ENCODE data around the gene ITGA7.

ITGA7 gene

DNA sequence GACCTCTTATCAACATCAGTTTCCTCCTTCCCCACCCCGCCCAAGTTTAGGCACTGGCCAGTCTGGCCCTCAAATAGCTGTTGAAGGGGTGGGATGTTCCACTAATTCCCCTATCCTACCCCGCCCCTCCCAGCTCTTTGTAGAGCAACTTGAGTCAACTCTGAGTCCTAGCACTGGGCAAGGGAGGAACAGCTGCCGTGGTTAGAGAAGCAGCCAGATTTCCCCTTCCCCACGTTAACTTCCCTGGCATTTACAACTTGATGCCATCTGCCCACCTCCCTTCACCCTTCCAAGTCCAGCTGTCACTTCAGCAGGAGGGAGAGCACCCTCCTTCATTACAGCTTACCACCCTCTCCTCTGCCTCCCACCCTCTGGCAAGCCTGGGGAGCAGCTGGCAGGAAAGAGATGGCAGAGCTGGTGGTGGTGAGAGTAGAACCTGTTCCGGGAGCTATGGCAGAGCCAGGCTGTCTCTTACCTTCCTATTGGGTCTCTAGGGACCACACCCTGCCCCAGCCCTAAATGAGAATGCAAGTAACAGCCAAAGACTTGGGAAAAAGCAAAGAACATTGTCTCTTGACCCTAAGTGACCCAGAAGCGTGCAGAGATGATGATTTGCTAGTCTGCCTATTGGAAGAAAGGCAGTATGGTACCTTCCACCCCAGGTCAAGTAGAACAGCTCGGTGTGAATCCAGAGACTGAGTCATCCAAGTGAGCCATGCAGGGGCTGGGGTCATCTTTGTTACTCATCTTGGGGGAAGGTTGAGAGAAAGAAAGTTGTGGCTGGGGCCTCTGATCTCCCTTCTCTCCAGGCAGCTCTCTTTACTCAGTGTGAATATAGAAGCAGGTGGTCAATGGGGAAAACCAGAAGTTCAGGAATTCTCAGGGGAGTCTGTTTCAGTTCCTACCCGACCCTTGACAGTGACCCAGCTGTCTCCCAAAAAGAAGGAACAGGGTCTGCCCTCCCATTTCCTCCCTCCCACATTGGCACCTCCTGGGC lies 9.6 kb upstream of the ITGA7 start:
- DNase-seq (ENCODE audit: extremely low spot score), result no peak
- CTCF ChIA-PET, result interaction anchor here (1.2 to 3.7 kb wide), 3 partner anchors 8 to 20 kb away, joined by 3 to 17 read pairs (median 10); no protein-coding TSS in a partner anchor
- POLR2A ChIA-PET, result interaction anchor here (0.6 to 5.4 kb wide), 5 partner anchors 11 to 471 kb away, joined by 3 to 30 read pairs (median 3); partner anchors contain the start of gene CD63
- TF ChIP-seq L3MBTL2 (conservative IDR thresholded peaks at IDR 0.05) (no peak), FOXM1 (IDR thresholded peaks at IDR 0.05; ENCODE audit: borderline replicate concordance) (no peak), TARDBP (IDR thresholded peaks at IDR 0.05) (no peak), SP1 (IDR thresholded peaks at IDR 0.05) (no peak), HDGF (IDR thresholded peaks at IDR 0.05; ENCODE audit: borderline replicate concordance) (no peak), ZNF384 (IDR thresholded peaks at IDR 0.05) (no peak), ARNT (IDR thresholded peaks at IDR 0.05) (no peak), LEF1 (IDR thresholded peaks at IDR 0.05; ENCODE audit: borderline replicate concordance) (no peak), NFRKB (IDR thresholded peaks at IDR 0.05) (no peak), BHLHE40 (IDR thresholded peaks at IDR 0.05; ENCODE audit: borderline replicate concordance) (no peak), SUZ12 (IDR thresholded peaks at IDR 0.05) (no peak)
- TF ChIP-seq, protein P1, sequence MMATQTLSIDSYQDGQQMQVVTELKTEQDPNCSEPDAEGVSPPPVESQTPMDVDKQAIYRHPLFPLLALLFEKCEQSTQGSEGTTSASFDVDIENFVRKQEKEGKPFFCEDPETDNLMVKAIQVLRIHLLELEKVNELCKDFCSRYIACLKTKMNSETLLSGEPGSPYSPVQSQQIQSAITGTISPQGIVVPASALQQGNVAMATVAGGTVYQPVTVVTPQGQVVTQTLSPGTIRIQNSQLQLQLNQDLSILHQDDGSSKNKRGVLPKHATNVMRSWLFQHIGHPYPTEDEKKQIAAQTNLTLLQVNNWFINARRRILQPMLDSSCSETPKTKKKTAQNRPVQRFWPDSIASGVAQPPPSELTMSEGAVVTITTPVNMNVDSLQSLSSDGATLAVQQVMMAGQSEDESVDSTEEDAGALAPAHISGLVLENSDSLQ (IDR thresholded peaks at IDR 0.05), result no peak

DNA sequence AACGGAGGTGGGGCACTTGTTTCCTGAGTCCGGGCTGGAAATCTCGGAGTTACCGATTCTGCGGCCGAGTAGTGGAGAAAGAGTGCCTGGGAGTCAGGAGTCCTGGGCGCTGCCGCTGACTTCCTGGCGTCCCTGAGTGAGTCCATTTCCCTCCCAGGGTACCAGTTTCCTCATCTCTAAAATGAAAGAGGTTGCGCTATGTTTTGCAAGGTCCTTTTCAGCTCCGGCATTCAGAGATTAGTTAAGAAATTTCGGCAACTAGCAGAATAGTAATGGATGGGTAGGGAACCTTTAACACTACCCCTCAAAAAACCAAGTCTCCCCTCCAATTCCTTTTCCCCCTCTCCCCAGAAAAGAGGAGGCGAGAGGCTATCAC lies 8.9 kb upstream of the ITGA7 start:
- ChIA-PET POLR2A (interaction anchor here (0.9 to 5.4 kb wide), 6 partner anchors 8 to 35 kb away, joined by 3 to 30 read pairs (median 6); partner anchors contain the start of gene CD63), CTCF (interaction anchor here (1.6 to 3.7 kb wide), 3 partner anchors 8 to 21 kb away, joined by 6 to 17 read pairs (median 10); no protein-coding TSS in a partner anchor)
- TF ChIP-seq FOXA1 (IDR thresholded peaks at IDR 0.05), result no peak
- no peak for TF ChIP-seq SUZ12 (IDR thresholded peaks at IDR 0.05)
- TF ChIP-seq ELF4 (IDR thresholded peaks at IDR 0.05), result no peak
- no peak for TF ChIP-seq SP1 (IDR thresholded peaks at IDR 0.05)
- no peak for TF ChIP-seq ZNF384 (IDR thresholded peaks at IDR 0.05)
- no peak for TF ChIP-seq ARNT (IDR thresholded peaks at IDR 0.05)
- no peak for TF ChIP-seq FOXM1 (IDR thresholded peaks at IDR 0.05; ENCODE audit: borderline replicate concordance)
- TF ChIP-seq L3MBTL2 (conservative IDR thresholded peaks at IDR 0.05), result no peak
- no peak for TF ChIP-seq FOXK2 (IDR thresholded peaks at IDR 0.05)
- no peak for TF ChIP-seq HDGF (IDR thresholded peaks at IDR 0.05; ENCODE audit: borderline replicate concordance)
- no peak for TF ChIP-seq LEF1 (IDR thresholded peaks at IDR 0.05; ENCODE audit: borderline replicate concordance)
- TF ChIP-seq TARDBP (IDR thresholded peaks at IDR 0.05), result no peak
- TF ChIP-seq, protein P1 (IDR thresholded peaks at IDR 0.05), result no peak
- no peak for TF ChIP-seq BHLHE40 (IDR thresholded peaks at IDR 0.05; ENCODE audit: borderline replicate concordance)
- no peak for TF ChIP-seq CTBP1 (IDR thresholded peaks at IDR 0.05; ENCODE audit: borderline replicate concordance)
- no peak for TF ChIP-seq NFRKB (IDR thresholded peaks at IDR 0.05)
- DNase-seq (ENCODE audit: extremely low spot score), result no peak

DNA sequence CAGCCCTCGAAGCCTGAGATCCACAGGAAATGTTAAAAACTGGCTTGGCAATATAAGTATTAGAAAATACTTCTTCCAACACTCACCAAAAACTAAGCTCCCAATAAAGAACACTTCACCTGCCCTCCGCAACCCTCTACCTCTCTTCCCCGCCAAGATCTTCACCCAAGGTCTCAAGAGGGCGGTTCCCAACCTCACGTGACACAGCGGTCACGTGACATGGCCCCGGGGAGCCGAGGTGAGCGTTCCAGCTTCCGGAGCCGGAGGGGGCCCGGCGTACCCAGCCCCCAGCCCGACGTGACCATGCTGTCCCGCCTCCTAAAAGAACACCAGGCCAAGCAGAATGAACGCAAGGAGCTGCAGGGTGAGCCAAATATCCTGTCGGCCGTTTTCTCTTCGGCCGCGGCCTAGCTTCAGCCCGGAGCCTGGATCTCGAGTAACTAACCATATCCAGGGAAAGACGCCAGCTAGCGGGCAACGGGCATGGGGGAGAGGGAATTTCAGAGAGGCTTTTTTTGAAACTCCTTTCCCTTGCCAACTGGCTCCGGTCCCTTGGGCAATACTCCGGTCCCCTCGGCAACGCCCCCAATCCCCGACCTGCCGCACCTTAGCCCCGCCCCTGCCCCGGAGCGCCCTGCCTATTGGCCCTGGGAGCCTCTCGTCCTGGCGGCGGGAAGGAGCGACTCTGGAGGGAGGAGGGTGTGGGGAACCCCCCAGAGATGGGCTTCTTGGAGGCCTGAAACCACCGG lies 8.3 kb upstream of the ITGA7 start, which contains the start of gene BLOC1S1:
Gene BLOC1S1, plus strand, starts transcription at position 214 of the 749 bp plus-strand sequence. Its CDS starts 6 bp downstream, at position 220.
- DNase-seq (ENCODE audit: extremely low spot score), result peak; percentile 92
- TF ChIP-seq SUZ12 (IDR thresholded peaks at IDR 0.05), result no peak
- peak; percentile 55 for TF ChIP-seq ELF4 (IDR thresholded peaks at IDR 0.05)
- TF ChIP-seq, protein P1 (IDR thresholded peaks at IDR 0.05), result no peak
- peak; percentile 91 for TF ChIP-seq L3MBTL2 (conservative IDR thresholded peaks at IDR 0.05)
- no peak for TF ChIP-seq TARDBP (IDR thresholded peaks at IDR 0.05)
- peak; percentile 55; the same call in 1 of the 2 replicates for TF ChIP-seq NFRKB (IDR thresholded peaks at IDR 0.05)
- peak; percentile 46; the same call in 1 of the 2 replicates for TF ChIP-seq ARNT (IDR thresholded peaks at IDR 0.05)
- peak; percentile 82; the same call in 1 of the 2 replicates for TF ChIP-seq FOXM1 (IDR thresholded peaks at IDR 0.05; ENCODE audit: borderline replicate concordance)
- no peak for TF ChIP-seq LEF1 (IDR thresholded peaks at IDR 0.05; ENCODE audit: borderline replicate concordance)
- CTCF ChIA-PET, result interaction anchor here (1.6 to 3.7 kb wide), 3 partner anchors 9 to 22 kb away, joined by 6 to 17 read pairs (median 10); no protein-coding TSS in a partner anchor
- POLR2A ChIA-PET, result interaction anchor here (0.7 to 5.4 kb wide), 12 partner anchors 9 to 114 kb away, joined by 3 to 30 read pairs (median 3); partner anchors contain the start of genes CD63 and DNAJC14

DNA sequence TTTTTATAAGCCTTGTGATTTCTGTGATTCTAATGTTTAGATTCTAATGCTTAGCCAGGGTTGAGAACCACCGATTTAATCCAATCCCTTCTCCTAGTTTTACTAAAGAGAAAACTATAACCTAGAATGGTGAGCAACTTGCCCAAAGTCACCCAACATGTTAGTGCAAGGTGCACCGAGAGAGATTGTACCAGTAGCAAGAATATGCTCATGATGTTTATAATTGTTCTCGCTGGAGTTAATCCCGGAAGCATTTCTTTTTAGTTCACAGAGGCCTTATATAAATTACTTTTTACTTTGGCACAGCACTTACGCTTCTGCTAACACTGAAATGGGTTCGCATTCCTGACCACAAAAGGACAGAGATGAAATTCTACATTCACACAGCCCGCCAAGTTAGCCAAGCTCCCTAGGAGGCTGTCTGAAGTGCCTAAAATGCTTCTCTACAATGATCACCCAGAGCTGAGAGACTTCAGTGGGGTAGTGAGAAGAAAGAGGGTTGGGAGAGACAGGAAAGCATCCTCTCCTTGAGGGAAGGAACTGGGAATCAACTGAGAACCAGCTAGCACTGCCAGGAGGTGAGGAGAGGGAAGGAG lies 7.6 kb upstream of the ITGA7 start:
- no peak for TF ChIP-seq ELF4 (IDR thresholded peaks at IDR 0.05)
- no peak for TF ChIP-seq TARDBP (IDR thresholded peaks at IDR 0.05)
- ChIA-PET CTCF (interaction anchor here (0.7 to 3.7 kb wide), 4 partner anchors 9 to 22 kb away, joined by 6 to 17 read pairs (median 8); no protein-coding TSS in a partner anchor), POLR2A (interaction anchor here (0.7 to 5.4 kb wide), 11 partner anchors 9 to 114 kb away, joined by 3 to 30 read pairs (median 3); partner anchors contain the start of genes CD63 and DNAJC14)
- DNase-seq (ENCODE audit: extremely low spot score), result no peak

DNA sequence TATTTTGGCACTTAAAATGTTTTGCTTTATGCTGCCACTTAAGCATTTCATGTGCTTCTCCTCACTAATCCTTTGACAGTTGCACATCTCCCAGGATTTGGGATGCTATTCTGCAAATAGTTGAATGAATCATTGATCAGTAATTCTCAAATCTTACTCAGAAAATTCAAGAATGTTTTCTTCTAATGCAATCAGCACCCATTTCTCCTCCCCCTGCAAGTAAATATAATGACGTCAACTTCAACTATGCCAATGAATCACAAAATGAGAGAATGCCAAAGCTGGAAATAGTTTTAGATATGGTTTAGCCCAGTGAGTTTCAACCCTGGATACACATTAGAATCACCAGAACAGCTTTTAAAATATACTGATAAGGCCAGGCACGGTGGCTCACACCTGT lies 6.0 kb upstream of the ITGA7 start:
- ChIA-PET POLR2A (no interaction called here), CTCF (no interaction called here)
- no peak for TF ChIP-seq SP1 (IDR thresholded peaks at IDR 0.05)
- no peak for TF ChIP-seq ARNT (IDR thresholded peaks at IDR 0.05)
- no peak for TF ChIP-seq CTBP1 (IDR thresholded peaks at IDR 0.05; ENCODE audit: borderline replicate concordance)
- no peak for TF ChIP-seq TARDBP (IDR thresholded peaks at IDR 0.05)
- no peak for TF ChIP-seq ZNF384 (IDR thresholded peaks at IDR 0.05)
- TF ChIP-seq ELF4 (IDR thresholded peaks at IDR 0.05), result no peak
- TF ChIP-seq LEF1 (IDR thresholded peaks at IDR 0.05; ENCODE audit: borderline replicate concordance), result no peak
- TF ChIP-seq, protein P1 (IDR thresholded peaks at IDR 0.05), result no peak
- TF ChIP-seq HDGF (IDR thresholded peaks at IDR 0.05; ENCODE audit: borderline replicate concordance), result no peak
- no peak for TF ChIP-seq L3MBTL2 (conservative IDR thresholded peaks at IDR 0.05)
- no peak for TF ChIP-seq FOXA1 (IDR thresholded peaks at IDR 0.05)
- TF ChIP-seq NFRKB (IDR thresholded peaks at IDR 0.05), result no peak
- no peak for TF ChIP-seq FOXM1 (IDR thresholded peaks at IDR 0.05; ENCODE audit: borderline replicate concordance)
- no peak for DNase-seq (ENCODE audit: extremely low spot score)

Data from HEK293T (cell line).